ENCODE results near the gene WAC.

Gene WAC

DNA sequence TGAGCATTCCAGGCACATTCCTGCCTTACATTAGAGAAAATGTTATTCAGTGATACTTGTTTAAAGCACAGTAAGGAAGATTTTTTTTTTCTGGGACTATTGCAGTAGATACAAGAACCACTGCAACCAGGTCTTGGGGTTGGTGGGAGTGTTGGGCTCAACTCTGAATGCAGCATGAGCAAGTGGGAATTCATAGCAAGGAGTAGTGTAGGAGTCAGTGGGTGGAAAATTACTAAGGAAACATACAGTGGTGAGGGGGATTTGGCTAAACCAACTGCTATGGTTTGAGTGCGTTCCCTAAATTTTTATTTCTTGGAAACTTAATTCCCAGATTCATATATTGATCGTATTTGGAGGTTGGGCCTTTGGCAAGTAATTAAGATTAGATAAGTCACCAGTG, 22.4 kb downstream of the WAC start:
- DNase-seq (ENCODE audit: extremely low read depth, low read depth) = no peak
- no peak overlapping the region for H3K4me3 ChIP-seq (replicated peaks; ENCODE audit: low read depth, low read length)
- TF ChIP-seq CTCF (IDR thresholded peaks at IDR 0.05; ENCODE audit: low read depth, low read length, missing control alignments) = no peak

DNA sequence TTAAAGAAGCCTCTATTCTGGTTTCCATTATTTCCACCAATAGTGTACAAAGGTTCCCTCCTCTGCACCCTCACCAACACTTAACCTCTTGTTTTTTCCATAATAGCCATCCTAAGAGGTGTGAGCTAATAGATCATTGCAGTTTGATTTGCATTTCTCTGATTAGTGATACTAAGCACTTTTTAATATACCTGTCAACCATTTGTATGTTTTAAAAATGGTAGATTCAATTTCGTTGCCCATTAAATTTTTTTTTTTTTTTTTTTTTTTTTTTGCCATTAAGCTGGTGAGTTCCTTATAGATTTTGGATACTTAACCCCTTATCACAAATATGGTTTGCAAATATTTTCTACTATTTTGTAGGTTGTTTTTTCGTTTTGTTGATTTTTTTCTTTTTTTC, 23.2 kb downstream of the WAC start:
- no peak for DNase-seq (ENCODE audit: extremely low read depth, low read depth)
- H3K4me3 ChIP-seq (replicated peaks; ENCODE audit: low read depth, low read length) = no peak overlapping the region
- no peak for TF ChIP-seq CTCF (IDR thresholded peaks at IDR 0.05; ENCODE audit: low read depth, low read length, missing control alignments)

- TF ChIP-seq CTCF (IDR thresholded peaks at IDR 0.05; ENCODE audit: low read depth, low read length, missing control alignments) = no peak
- DNase-seq (ENCODE audit: extremely low read depth, low read depth) = no peak
These were observed 25.3 kb downstream of the WAC start for GRCh38 chr10:28558186-28558585.

GRCh38 chr10:28558923-28559508, 26.1 kb downstream of the WAC start:
- no peak for DNase-seq (ENCODE audit: extremely low read depth, low read depth)
- no peak overlapping the region for H3K4me3 ChIP-seq (replicated peaks; ENCODE audit: low read depth, low read length)
- TF ChIP-seq CTCF (IDR thresholded peaks at IDR 0.05; ENCODE audit: low read depth, low read length, missing control alignments) = no peak

More at GRCh38 chr10:28558186-28558585, 25.3 kb downstream of the WAC start:
- H3K4me3 ChIP-seq (replicated peaks; ENCODE audit: low read depth, low read length) = no peak overlapping the region

DNA sequence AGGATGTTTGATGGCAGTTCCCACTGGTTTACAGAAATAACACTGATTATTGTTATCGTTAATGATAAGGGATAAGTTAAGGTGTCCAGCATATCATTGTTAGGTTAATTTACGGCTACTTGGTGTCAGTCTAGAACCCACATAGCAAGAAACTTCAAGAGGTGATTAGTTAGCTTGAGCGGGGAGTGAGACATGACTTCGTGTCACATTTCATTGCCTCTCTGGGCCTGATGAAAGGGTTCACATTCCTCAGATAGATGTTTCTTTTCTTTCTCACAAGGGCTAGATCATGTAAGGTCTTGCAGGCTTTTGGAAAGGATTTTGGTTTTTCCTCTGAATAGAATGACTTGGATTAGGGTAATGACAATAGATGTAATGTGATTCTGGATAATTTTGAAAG, 26.7 kb downstream of the WAC start:
- no peak overlapping the region for H3K4me3 ChIP-seq (replicated peaks; ENCODE audit: low read depth, low read length)
- no peak for TF ChIP-seq CTCF (IDR thresholded peaks at IDR 0.05; ENCODE audit: low read depth, low read length, missing control alignments)
- DNase-seq (ENCODE audit: extremely low read depth, low read depth) = no peak

DNA sequence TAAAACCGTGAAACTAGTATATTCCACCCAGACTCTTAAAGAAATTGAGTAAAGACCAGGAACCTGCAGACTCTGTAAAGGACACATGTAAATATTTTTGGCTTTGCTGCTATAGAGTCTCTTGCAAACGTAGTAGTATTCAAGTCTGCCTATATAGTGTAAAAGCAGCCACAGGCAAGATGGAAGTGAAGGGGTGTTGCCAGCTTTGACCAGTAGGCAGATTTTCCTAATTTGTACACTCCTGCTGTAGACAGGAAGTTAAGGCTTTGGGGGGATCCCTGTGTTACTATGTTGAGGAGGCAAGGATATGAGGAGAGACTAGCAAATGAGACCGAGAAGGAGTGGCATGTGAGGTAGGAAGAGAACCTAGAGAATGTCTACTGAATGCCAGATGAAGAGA, 27.7 kb downstream of the WAC start:
- TF ChIP-seq CTCF (IDR thresholded peaks at IDR 0.05; ENCODE audit: low read depth, low read length, missing control alignments) = no peak
- no peak for DNase-seq (ENCODE audit: extremely low read depth, low read depth)
- no peak overlapping the region for H3K4me3 ChIP-seq (replicated peaks; ENCODE audit: low read depth, low read length)

GRCh38 chr10:28561531-28561930, 28.6 kb downstream of the WAC start:
- no peak for TF ChIP-seq CTCF (IDR thresholded peaks at IDR 0.05; ENCODE audit: low read depth, low read length, missing control alignments)

More at GRCh38 chr10:28561531-28561930, 28.6 kb downstream of the WAC start:
- no peak for DNase-seq (ENCODE audit: extremely low read depth, low read depth)
- H3K4me3 ChIP-seq (replicated peaks; ENCODE audit: low read depth, low read length) = no peak overlapping the region

Measured in HFF-Myc (cell line).